DMS 273 treated with DMSO at 0.1 percent for 48 hours (cell line): ENCODE results near the gene ATG4C.
"Not testable (repeated sequence)": the region's sequence is repeated elsewhere in the genome, so short reads cannot be mapped to it uniquely, and the experiment has no call there.

Source experiments
- DNase-seq: peaks from one replicate; lab custom pipeline; 2025; lab: John Stamatoyannopoulos, UW

The ATG4C gene

DNA sequence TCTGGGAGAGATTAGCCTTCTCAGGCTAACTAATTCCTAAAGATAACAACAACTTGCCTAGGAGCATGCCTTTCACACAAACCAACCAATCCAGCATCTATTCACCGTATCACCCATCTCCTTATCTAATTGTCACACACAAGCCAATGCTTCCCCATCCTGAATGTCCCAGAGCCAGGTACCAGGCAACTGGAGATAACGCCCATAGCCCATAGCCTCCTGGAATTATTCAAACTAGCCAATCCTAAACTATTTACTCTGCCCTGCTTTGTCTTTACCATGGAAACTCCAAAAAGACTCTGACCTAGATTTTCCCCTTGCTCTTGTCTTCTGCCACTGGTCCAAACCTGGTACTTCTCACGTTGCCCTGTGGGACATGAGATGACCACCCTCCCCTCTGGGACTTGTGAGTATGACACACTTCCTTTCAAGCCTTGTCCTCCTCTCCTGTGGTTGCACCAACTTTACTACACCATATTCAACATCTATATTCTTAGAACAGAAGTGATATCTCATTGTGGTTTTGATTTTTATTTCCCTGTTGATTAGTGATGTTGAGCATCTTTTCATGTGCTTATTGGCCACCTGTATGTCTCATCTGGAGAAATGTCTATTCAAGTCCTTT, 8.8 kb upstream of the ATG4C start:
- DNase-seq: no peak

DNA sequence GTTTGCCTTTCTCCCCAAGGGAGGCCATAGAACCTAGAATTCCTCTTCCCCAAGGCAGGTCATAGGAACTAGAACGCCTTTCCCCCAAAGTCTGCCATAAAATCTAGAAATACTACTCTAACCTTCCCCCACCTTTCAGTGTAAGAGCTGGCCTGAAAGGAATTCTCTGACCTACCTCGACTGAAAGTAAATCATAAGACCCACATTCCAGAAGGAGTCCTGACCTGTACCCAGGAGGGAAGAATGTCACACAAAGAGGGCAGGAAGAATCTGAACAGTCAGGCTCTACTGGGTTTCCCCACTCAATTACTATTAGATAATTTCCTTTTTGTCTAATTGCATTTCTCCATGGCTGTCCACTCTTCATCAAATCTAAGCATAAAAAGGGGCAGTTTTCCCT, 5.7 kb upstream of the ATG4C start:
- DNase-seq: no peak

DNA sequence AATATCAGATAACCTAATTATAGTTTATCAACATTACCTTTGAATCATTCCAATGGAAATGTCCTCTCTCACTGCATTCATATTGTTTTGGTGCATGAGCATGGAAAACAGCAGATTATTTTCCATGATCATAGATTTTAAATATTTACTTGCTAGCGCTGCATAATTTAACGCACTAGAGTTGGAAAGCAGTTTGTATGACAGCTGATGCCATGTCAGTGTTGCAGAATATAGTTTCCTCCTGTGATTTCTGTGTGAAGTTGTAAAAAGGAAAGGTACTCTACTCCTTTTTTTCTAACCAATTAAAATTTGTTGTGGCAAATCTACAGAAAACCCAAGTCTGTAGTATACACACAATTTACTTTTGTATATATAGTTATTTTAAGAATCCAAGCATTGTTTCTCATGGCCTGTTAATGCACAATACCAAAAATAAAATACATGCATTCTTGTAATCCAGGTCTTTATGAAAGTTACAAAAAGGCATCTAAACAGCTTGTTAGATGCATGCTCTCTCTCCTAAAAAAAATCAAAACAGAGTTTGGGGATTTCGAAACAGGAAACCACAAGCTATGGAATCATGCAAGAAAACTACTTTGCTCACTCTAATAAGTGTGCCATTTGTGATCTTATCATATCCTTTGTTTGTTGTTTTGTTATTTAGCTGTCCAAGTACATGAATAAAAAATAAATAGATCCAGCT, 1.9 kb upstream of the ATG4C start:
- DNase-seq: no peak

DNA sequence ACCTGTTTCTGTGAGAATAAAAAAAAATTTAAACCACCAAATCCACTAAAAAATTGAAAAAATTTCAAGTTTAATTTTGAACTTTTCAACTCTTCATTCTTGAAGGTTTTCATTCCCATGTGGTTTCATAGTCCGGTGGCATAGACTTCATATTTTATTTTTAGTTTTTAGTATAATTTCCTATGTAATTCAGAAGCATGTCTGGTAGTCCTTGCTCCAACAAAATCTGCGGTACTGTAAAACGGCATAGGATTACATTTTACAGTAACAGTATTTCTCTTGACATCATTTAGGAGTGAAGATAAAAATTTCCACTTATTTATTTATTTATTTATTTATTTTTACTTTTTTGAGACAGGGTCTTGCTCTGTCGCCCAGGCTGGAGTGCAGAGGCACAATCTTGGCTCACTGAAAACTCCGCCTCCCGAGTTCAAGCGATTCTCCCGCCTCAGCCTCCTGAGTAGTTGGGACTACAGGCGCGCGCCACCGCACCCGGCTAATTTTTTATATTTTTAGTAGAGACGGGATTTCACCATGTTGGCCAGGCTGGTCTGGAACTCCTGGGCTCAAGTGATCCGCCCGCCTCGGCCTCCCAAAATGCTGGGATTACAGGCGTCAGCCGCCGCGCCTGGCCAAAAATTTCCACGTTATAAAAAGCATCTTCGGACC, 1.3 kb upstream of the ATG4C start:
- not testable (repeated sequence) for DNase-seq

DNA sequence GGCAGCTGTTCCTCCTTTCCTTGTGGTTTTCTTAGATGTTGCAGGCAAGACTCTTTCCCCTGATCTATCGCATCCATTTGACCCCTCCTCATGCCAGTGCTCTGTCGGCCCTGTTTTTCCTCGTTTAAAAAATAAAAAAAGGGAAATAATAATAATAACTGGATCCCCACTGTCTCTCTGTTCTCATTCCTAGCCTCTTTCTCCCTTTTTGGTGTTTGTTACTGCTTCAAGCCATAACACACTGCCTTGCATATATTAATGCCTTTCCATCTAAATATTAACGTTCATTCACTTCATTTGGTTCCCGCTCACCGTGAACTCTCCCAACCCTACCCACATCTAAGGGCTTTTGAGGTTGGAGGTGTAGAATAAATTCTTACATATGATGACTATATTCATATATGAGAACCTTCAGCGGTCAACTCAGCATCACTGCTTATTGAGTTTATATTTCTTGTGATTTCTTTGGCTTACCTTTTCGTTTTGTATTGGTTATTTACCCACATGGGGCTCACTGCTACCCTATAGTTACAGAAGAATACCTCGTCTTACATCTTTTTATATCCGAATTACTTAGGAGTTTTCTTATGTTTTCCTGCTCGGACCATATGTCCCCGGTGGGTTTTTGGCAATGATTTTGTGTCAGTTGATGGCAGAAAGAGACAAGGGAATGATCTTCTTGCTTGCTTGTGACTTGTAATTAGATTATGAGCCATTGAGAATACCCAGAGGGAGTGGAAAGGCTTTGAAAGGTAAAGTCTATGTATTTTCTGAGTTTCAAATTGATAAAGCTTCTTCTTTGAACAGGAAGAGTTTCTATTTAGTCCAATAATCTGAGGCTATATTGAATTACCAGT, 805 bp downstream of the ATG4C start:
- DNase-seq: peak; percentile 28

DNA sequence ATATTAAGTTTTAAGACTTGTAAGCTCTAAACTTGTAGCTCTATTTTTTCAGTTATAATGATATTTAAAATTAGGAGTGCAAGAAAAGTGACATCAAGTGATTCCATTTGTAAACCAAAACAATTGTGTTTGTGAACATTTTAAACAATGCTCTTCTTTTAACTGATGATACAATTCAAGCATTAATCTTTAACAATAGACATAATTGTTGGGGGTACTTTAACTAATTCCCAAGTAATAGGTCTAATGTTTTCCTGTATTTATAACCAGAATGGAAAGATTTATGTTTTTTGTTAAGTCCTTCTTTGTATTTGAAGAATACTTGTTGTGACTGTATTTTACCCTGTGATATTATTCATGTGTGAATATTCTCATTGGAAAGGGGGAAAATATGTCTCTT, 6.8 kb downstream of the ATG4C start:
- no peak for DNase-seq

DNA sequence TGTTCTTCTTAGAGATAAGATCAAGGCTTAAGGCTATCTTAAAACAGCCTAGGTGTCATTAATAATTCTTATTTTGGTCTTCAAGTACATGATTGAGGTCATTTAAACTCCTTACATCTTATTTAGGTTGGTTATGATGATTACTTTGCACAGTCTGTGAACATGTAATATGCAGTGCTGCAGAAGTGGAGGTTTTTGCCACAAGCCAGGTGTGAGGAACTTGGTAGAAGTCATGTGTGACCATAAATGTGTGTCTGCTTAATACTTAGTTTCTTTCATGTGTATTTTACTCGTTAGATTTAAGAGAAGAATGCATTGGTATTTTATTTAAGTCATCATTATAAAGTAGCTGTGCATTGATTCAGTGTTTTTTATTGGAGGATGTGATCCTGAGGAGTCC, 10.1 kb downstream of the ATG4C start:
- DNase-seq: no peak

DNA sequence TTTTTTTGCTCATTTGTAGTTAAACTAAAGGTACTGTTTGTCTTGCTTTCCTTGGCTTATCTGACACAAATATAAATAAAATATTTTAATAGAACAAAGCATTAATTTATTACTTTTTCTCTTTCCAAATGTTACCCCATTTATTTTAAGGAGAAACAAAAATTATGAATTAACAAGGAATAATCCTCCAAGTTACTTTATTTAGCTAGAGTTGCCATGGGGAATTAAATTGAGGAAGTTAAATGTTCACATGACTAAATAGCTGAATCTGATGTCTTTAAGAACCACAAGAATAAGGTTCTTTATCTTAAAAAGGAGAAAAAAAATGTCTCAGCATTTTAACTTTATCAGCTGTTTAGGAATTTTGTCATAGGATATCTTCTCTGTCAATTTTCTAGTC, 12.3 kb downstream of the ATG4C start:
- no peak for DNase-seq

DNA sequence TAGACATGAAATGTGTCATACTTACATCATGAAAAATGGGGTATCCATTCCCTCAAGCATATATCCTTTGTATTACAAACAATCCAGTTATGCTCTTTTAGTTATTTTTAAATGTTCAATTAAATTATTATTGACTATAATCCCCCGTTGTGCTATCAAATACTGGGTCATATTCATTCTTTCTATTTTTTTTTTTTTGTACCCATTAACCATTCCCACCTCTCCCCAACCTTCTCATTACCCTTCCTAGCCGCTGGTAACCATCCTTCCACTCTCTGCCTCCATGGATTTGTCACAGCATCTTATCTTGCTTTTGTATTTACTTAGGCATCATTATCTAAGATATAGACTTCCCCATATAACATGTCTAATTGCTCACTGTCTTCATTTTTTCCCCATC, 15.8 kb downstream of the ATG4C start:
- DNase-seq: no peak

DNA sequence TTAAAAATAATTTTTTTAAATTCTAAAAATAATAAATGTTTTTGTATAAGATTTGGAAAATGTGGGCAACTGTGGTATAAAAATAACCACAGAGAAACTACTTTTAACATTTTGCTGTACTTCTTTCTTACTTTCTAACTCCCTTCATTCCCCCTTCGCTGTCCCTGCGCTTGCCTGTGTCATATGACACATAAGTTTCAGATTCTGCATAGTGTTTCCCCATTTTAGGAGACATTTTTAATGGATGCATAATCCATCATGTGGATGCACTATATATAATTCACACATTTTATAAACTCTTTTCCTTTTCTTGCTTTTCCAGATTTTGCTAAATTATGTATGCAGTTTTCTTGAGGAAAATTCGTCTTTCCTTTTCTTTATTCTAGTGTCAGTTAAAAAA, 16.3 kb downstream of the ATG4C start:
- DNase-seq: no peak

DNA sequence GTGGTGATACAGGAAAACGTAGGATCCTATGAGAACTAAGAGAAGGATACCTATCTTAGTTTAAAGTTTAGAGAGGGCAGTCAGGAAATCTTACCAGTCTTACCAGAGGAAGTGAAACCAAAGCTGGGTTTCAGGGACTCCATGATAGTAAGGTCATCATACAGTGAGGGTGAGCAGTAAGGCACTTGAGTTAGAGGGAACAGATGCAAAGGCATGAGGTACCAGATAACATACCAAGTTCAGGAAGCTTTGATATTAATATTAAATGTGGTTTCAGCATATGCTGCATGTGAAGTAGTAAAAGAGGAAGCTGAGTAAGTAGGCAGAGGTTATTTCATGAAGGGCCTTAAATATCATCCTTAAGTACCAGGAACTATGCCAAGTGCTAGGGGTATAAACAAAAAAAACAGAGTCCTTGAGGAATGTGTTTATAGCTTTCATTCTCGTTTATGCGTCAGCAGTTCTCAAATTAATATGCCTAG, 16.9 kb downstream of the ATG4C start:
- no peak for DNase-seq

DNA sequence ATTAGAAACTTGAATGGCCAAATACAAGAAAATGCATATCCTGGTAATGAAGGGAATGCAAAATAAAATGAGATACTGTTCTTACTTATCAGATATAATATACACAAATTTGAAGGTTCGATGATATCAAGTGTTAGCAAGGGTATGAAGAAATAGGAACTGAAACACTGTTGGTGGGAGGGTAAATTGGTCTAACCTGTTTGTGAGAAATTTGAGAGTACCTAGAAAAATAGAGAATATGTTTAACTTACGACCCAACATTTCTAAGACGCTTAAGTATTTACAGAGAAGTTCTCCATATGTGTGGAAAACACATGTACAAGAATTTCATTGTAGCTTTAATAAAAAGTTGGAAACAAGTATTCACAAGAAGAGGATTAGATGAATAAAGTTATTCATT, 25.9 kb downstream of the ATG4C start:
- DNase-seq: no peak

DNA sequence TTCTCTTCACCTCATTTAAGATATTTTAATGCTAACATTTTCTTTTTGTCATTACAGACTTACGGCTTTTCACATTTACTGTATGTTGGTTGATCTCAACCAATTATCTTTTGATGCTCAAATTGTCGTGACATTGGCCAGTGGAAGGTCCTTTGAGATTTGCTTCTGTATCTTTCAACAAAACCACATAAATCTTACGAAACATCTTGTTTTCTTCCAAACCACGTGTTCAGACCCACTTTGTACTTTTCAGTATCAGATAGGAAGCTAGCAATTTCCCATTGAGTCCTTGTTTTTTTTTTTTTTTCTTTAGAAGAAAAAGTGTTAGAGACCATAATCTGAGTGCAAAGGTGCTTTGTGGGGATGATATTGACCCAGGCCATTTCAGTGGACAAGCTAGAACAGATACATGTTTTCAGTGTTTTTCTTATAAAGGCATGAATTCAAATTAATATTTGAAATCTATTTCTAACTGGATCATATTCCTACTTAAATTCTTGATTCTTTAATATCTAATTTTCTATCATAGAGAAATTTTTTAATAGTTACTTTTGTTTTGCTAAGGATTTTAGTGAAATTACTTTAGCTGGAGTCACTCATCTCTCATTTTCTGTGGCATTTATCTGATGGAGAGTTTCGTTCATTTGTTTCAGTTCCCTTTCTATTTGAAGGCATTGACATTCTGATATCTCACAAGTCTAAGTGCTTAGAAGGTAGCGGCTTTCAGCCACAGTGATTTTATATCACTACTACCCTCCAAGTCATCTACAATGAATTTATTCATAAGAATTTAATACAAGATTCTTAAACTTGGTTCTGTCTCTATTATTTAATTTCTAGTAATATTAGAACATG, 26.7 kb downstream of the ATG4C start:
- no peak for DNase-seq

DNA sequence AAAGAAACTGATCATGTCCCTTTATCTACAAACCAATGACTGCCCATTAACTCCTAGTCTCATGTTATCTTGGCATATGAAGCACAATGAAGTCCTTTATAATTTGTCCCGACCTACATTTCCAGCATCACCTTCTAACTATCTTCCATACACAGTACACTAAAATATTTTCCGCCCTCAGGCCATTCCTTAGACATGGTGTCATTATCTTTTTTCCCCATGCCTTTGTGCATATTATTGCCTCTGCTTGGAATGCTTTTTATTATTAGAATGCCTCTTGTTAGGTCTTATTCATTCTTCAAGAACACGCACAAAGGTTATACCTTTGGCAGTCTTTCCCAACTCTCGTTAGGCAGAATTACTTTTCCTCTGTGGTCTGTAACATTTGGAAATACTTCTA, 39.6 kb downstream of the ATG4C start:
- DNase-seq: no peak

DNA sequence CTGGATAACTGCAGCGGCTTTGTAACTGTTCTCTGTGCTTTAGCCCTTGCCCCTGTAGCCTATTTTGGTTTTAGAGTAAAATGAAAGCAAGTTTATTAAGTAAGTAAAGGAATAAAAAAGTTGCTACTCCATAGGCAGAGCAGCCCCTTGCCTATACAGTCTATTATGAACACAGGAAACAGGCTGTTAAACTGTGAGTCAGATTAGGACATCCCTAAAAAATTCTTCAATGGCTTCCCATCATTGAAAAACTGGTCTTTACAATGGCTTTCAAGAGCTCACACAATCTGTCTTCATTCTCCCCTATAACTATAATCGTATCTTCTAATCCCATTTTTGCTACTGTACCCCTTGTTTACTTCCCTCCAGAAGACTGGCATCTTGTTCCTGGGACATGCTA, 43.0 kb downstream of the ATG4C start:
- no peak for DNase-seq

DNA sequence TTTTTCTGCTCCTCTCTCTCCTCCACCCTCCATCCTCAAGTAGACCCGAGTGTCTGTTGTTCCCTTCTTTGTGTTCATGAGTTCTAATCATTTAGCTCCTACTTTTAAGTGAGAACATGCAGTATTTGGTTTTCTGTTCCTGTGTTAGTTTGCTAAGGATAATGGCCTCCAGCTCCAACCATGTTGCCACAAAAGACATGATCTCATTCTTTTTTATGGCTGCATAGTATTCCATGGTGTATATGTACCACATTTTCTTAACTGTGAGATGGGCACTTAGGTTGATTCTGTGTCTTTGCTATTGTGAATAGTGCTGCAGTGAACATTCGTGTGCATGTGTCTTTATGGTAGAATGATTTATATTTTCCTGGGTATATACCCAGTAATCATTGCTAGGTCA, 43.9 kb downstream of the ATG4C start:
- not testable (repeated sequence) for DNase-seq

DNA sequence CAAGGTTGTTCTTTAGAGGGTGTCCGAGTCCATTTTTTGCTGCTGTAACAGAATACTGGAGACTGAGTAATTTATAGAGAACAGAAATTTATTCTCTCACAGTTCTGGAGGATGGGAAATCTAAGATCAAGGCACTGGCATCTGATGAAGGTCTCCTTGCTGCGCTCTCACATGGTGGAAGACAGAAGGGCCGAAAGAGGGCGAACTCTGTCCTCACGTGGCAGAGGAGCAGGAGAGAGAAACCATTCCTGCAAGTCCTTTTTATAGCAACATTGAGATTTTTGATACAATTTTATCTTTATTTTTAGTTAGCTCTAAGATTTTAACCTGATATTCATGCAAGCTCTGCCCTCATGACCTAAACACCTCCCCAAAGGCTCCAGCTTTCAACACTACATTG, 48.3 kb downstream of the ATG4C start:
- no peak for DNase-seq

DNA sequence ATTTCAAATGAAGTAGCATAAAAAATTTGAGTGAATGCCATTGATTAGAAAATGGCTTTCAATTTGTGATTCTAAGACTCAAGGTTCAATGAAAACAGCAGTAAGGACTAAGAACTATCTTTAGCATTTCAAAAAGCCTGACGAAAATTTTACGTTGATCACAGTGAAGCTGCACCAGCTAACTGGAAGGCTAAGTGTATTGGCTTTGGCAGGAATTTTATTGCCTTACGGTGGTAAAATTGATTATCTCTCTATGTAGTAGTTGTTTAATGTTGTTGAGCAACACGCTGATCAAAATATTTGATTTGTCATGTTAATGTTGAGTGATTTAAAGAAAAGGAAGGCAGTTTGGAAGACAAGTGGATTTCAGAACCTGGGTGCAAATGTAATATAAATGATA, 49.6 kb downstream of the ATG4C start:
- no peak for DNase-seq

DNA sequence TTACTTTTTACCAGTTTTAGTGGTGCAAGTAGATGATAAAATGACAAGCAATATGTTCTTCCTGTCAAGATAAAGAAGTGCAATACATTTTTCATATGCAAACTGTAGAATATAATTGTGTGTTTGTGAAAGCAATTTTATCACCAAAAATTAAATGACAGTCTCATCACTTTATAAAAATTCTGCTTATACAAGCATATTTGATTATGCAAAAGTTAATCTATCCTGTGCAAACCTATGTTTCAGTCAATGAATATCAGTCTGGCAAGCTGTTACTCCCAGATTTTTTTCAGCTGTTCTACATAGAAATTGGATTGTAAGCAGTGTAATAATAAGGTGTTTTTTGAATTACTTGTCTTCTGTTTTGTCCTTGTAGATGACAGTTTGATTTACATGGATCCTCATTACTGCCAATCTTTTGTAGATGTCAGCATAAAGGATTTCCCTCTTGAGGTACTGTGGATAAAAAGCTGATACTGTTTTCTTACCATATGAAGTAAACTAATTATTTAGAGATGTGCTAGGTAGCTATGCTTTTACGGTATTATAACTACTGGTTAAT, 50.5 kb downstream of the ATG4C start:
- no peak for DNase-seq

DNA sequence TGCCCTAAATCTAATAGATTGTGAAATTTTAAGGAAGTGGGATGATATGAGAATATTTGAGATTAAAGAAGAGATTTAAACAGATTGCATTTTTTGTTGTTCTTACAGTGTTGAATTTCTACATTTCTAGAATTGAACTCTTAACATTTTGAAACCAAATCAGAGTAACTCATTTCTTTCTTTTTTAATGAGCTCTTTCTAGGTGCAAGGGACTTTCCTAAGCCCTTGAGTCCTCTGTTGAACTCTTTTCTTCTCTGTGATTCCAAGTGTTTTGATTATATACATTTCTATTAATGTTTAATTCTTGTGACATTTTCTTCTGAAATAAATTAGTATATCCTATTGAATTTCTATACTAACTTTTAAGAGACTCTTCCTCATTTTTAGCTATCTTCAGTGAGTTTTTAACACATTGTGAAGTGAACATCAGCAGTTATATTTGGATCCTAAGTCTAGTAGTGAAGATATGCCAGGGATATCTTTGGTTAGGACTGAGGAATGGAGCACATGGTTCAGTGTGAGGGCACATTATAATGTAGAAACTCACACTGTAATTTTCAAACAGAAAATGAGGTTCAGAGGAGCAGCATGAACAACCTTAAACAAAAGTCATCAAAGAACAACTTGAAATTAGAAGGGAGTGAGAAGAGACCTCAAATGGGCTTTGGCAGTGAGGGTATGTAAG, 53.1 kb downstream of the ATG4C start:
- DNase-seq: no peak

DNA sequence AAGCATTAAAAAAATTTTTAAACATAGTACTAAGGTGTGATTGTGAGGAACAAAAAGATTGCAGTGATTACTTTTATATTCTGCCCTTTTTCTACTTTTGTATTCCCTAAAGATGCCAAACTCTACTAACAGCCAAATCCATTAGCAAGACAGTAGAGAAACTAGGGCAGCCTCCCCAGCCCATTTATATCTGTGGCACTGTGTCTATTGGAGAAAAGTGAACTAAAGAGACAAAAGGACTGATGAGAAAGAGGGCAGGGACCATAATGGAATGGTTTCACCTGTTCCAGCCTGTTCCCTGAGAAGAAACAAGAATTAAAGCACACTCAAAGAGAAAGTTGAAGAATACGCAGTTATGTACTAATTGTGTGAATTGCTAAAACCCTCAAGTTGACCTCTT, 56.6 kb downstream of the ATG4C start:
- no peak for DNase-seq
